OCI-LY7 (cell line): ENCODE data around the gene PGAP3. TPM values are rescaled to one million over a fixed set of nuclear protein-coding genes. Genes with fewer than 3 reads are reported as not detected.
"Not testable (repeated sequence)": the region's sequence is repeated elsewhere in the genome, so short reads cannot be mapped to it uniquely, and the experiment has no call there.

Experiments
- BruUV-seq: library from RNA; stranded (reverse); fragments of 400-500 nt; replicated peaks from 2 replicates; lab custom pipeline; 2021; lab: Mats Ljungman, UMichigan
- CTCF ChIA-PET: fragments of 300-600 bp; sonication (Branson Sonifier 250); formaldehyde crosslinking; loops from one replicate; lab custom pipeline; 2022; ENCODE audit warnings: antibody characterized with exemption; ENCODE audit not compliant: unreplicated experiment; lab: Charles Lee
- POLR2A ChIA-PET: fragments of 300-600 bp; sonication (Branson Sonifier 250); formaldehyde crosslinking; loops from one replicate; lab custom pipeline; 2022; ENCODE audit warnings: antibody characterized with exemption; lab: Charles Lee
- DNase-seq: peaks from one replicate; pipeline ENCODE4 v3.0.0-alpha.2; 2015; ENCODE audit warnings: low spot score
- H2AFZ ChIP-seq: fragments of 200-600 bp; sonication (generic), shearing (Covaris generic); 2 replicates; pipeline ENCODE4 v1.6.1; 2014; ENCODE audit warnings: mild to moderate bottlenecking, antibody characterized with exemption, low read length, moderate library complexity
- H3K27ac ChIP-seq: fragments of 200-600 bp; sonication (generic); 2 replicates; pipeline ENCODE4 v1.5.1; 2014; ENCODE audit warnings: mixed run types, low read depth, mild to moderate bottlenecking, moderate library complexity, low read length, inconsistent platforms; ENCODE audit not compliant: poor library complexity, severe bottlenecking
- H3K36me3 ChIP-seq: fragments of 200-600 bp; sonication (generic); 2 replicates; pipeline ENCODE4 v1.6.1; 2014; ENCODE audit warnings: mild to moderate bottlenecking, antibody characterized with exemption, low read length, moderate library complexity, mixed read lengths; ENCODE audit not compliant: insufficient read depth
- H3K4me1 ChIP-seq: fragments of 200-600 bp; sonication (generic); 2 replicates; pipeline ENCODE4 v1.5.1; 2014; ENCODE audit warnings: mild to moderate bottlenecking, low read length; ENCODE audit not compliant: insufficient read depth, poor library complexity, severe bottlenecking
- H3K4me2 ChIP-seq: fragments of 200-600 bp; sonication (generic); 2 replicates; pipeline ENCODE4 v1.6.1; 2014; ENCODE audit warnings: mild to moderate bottlenecking, low read length
- H3K4me3 ChIP-seq: fragments of 200-600 bp; sonication (generic); 2 replicates; pipeline ENCODE4 v1.5.1; 2014; ENCODE audit warnings: mild to moderate bottlenecking, low read depth, low read length; ENCODE audit not compliant: poor library complexity, severe bottlenecking
- H3K79me2 ChIP-seq: fragments of 200-600 bp; sonication (generic); 2 replicates; pipeline ENCODE4 v1.6.1; 2016; ENCODE audit warnings: low read depth, mild to moderate bottlenecking, low read length, moderate library complexity, mixed read lengths; ENCODE audit not compliant: insufficient read depth
- H3K9me2 ChIP-seq: fragments of 200-600 bp; sonication (generic); 2 replicates; pipeline ENCODE4 v1.6.1; 2016; ENCODE audit warnings: mild to moderate bottlenecking, low read length, mixed read lengths; ENCODE audit not compliant: insufficient read depth
- H3K9me3 ChIP-seq: fragments of 200-600 bp; sonication (generic); 2 replicates; pipeline ENCODE4 v1.6.1; 2014; ENCODE audit warnings: mild to moderate bottlenecking, mixed run types, low read length, mixed read lengths
- H4K20me1 ChIP-seq: fragments of 200-600 bp; sonication (generic); 2 replicates; pipeline ENCODE4 v1.6.1; 2014; ENCODE audit warnings: mild to moderate bottlenecking, antibody characterized with exemption, low read length, moderate library complexity, mixed read lengths; ENCODE audit not compliant: insufficient read depth
- EZH2phosphoT487 ChIP-seq: fragments of 200-600 bp; sonication (generic); IDR thresholded peaks from 2 replicates; pipeline ENCODE4 v1.6.1; 2018; ENCODE audit warnings: low read depth, borderline replicate concordance, mild to moderate bottlenecking, mixed run types, antibody characterized with exemption, low read length, moderate library complexity, mixed read lengths
- intact Hi-C: fragments of 100-400 bp; cut with micrococcal nuclease; formaldehyde crosslinking; loops from one replicate; pipeline ENCODE4 v1.10.0; 2022; ENCODE audit not compliant: unreplicated experiment
- total RNA-seq, 2 experiments: library from RNA; depleted of rRNA in 1 of 2; stranded (reverse); fragments of >200 nt in 1 of 2; shearing (Covaris generic) in 1 of 2; gene quantifications; 2 replicates each; pipeline ENCODE4 v1.2.3, GENCODE V29; 2014 to 2022
- TF ChIP-seq, protein P1 (sequence below): fragments of 200-600 bp; sonication (generic); conservative IDR thresholded peaks from 2 replicates; pipeline ENCODE4 v1.5.1; 2014; ENCODE audit warnings: mild to moderate bottlenecking, antibody characterized with exemption, low read length, moderate library complexity, mixed read lengths

The PGAP3 gene
- total RNA-seq, 2 experiments from 2014 or later: 8.7 to 9.2 TPM

DNA sequence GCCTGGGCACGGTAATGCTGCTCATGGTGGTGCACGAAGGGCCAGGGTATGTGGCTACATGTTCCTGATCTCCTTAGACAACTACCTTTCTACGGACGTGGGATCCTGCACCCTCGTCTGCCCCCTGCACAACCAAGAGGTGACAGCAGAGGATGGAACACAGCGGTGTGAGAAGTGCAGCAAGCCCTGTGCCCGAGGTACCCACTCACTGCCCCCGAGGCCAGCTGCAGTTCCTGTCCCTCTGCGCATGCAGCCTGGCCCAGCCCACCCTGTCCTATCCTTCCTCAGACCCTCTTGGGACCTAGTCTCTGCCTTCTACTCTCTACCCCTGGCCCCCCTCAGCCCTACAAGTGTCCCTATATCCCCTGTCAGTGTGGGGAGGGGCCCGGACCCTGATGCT, 24.0 kb upstream of the PGAP3 start:
- H3K9me3 ChIP-seq: no peaks in the 10 kb centered on the region
- intact Hi-C loops: no loop called here

DNA sequence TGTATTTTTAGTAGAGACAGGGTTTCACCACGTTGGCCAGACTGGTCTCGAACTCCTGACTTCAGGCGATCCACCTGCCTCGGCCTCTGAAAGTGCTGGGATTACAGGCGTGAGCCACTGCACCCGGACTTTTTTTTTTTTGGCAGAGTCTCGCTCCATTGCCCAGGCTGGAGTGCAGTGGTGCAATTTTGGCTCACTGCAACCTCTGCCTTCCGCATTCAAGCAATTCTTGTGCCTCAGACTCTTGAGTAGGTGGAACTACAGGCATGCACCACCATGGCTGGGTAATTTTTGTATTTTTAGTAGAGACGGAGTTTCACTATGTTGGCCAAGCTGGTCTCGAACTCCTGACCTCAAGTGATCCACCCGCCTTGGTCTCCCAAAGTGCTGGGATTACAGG, 23.2 kb upstream of the PGAP3 start:
- H3K36me3 ChIP-seq, CTCF ChIA-PET, H3K4me3 ChIP-seq, DNase-seq, H3K4me2 ChIP-seq, H3K4me1 ChIP-seq, H3K27ac ChIP-seq, H3K79me2 ChIP-seq, H3K9me2 ChIP-seq, BruUV-seq, H4K20me1 ChIP-seq, H2AFZ ChIP-seq, intact Hi-C loops, H3K9me3 ChIP-seq: not testable (repeated sequence)
- POLR2A ChIA-PET: interaction anchor here (0.9 kb wide), 2 partner anchors 11 to 16 kb away, joined by 3 to 4 read pairs; no protein-coding TSS in a partner anchor

More for the DNA sequence above, 24.0 kb upstream of the PGAP3 start:
- no peak overlapping the region for H3K4me3 ChIP-seq
- H3K4me2 ChIP-seq: no peak overlapping the region
- no peak for DNase-seq
- BruUV-seq: no TSS peak
- POLR2A ChIA-PET: no interaction called here
- TF ChIP-seq, protein P1, sequence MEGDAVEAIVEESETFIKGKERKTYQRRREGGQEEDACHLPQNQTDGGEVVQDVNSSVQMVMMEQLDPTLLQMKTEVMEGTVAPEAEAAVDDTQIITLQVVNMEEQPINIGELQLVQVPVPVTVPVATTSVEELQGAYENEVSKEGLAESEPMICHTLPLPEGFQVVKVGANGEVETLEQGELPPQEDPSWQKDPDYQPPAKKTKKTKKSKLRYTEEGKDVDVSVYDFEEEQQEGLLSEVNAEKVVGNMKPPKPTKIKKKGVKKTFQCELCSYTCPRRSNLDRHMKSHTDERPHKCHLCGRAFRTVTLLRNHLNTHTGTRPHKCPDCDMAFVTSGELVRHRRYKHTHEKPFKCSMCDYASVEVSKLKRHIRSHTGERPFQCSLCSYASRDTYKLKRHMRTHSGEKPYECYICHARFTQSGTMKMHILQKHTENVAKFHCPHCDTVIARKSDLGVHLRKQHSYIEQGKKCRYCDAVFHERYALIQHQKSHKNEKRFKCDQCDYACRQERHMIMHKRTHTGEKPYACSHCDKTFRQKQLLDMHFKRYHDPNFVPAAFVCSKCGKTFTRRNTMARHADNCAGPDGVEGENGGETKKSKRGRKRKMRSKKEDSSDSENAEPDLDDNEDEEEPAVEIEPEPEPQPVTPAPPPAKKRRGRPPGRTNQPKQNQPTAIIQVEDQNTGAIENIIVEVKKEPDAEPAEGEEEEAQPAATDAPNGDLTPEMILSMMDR: no peak
- no peak for TF ChIP-seq EZH2phosphoT487
- no peak overlapping the region for H3K27ac ChIP-seq
- no peaks in the 10 kb centered on the region for H3K79me2 ChIP-seq
- no peaks in the 10 kb centered on the region for H3K9me2 ChIP-seq
- H3K4me1 ChIP-seq: no peaks in the 10 kb centered on the region
- CTCF ChIA-PET: no interaction called here
- H3K36me3 ChIP-seq: no peaks in the 10 kb centered on the region
- H2AFZ ChIP-seq: no peak overlapping the region
- H4K20me1 ChIP-seq: no peaks in the 10 kb centered on the region

DNA sequence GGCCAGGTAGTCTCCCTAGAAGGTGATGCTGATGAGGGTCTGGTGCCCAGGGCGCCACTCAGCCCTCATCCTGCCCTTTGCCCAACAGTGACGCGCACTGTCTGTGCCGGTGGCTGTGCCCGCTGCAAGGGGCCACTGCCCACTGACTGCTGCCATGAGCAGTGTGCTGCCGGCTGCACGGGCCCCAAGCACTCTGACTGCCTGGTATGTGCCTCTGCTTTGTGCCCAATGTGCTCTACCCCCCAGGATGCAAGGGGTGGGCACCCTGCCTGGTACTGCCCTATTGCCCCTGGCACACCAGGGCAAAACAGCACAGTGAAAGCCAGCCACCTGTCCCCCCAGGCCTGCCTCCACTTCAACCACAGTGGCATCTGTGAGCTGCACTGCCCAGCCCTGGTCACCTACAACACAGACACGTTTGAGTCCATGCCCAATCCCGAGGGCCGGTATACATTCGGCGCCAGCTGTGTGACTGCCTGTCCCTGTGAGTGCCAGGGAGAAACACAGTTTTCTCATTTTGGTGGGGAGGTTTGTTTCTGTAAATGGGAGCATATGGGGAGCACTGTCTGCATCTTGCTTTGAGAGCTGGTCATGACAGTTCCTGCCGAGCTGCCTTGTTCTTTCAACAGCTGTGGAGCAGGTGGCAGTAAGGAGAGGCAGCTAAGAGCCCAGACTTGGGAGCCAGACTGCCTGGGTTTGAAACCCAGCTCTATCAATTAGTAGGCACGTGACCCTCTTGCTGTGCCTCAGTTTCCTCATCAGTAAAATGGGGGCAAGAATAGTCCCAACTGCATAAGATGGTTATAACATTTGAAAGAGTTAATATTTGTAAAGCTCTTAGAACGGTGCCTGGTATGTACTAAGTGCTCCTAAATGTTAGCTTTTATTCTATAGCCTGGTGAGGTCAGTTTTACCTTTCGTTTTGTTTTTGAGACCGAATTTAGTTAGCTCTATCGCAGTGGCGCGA, 22.4 kb upstream of the PGAP3 start:
- Histone ChIP-seq H3K4me2 (no peak overlapping the region), H3K4me3 (no peak overlapping the region), H3K79me2 (no peaks in the 10 kb centered on the region), H2AFZ (no peak overlapping the region), H4K20me1 (no peaks in the 10 kb centered on the region), H3K9me3 (no peaks in the 10 kb centered on the region), H3K4me1 (no peaks in the 10 kb centered on the region), H3K9me2 (no peaks in the 10 kb centered on the region), H3K36me3 (no peaks in the 10 kb centered on the region), H3K27ac (no peak overlapping the region)
- no peak for TF ChIP-seq EZH2phosphoT487
- TF ChIP-seq, protein P1: no peak
- BruUV-seq: no TSS peak
- DNase-seq: no peak
- POLR2A ChIA-PET: interaction anchor here (0.9 kb wide), 2 partner anchors 10 to 15 kb away, joined by 3 to 4 read pairs; no protein-coding TSS in a partner anchor
- CTCF ChIA-PET: no interaction called here
- intact Hi-C loops: no loop called here
